ENCODE results near the gene ADGRB3.

- TF ChIP-seq CTCF (IDR thresholded peaks at IDR 0.05), result no peak
- no peak for TF ChIP-seq EZH2phosphoT487 (IDR thresholded peaks at IDR 0.05)
These were observed 224.2 kb downstream of the ADGRB3 start for GRCh38 chr6:68859233-68859632.

Data from neural progenitor cell (in vitro differentiated cells).